ENCODE results near the gene SPEM1. TPM values are rescaled to one million over a fixed set of nuclear protein-coding genes. Genes with fewer than 3 reads are reported as not detected.
"Not testable (repeated sequence)": the region's sequence is repeated elsewhere in the genome, so short reads cannot be mapped to it uniquely, and the experiment has no call there.

The SPEM1 gene
- total RNA-seq, 1 donor from 2014 or later: 0.31 TPM

DNA sequence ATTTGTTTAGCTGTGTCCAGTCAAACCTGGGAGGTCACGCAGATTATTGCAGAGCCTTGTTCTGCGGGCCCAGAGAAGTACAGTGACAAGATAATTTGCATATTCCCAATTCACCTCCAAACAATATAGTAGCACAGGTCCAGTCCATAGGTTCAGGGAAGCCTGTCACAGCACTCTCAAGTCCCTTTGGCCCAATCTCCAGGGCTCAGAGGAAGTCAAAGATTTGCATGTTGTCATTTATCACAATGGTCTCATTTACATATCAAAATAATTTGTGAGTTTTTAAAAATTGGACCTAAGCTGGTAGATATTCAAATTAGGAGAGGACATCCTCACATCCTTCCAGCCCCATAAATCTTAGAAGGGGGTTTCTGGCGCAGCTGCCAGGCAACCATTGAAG is 47.4 kb downstream of the SPEM1 start:
- Mint-ChIP-seq H3K9me3 (no peaks in the 10 kb centered on the region), H3K27ac (peak overlapping the region; percentile 50), H3K4me3 (no peak overlapping the region), H3K27me3 (no peaks in the 10 kb centered on the region), H3K4me1 (ENCODE audit: unreplicated experiment) (peaks cover 6% of the 10 kb centered on the region), H3K36me3 (no peaks in the 10 kb centered on the region)
- no peak for TF ChIP-seq CTCF (conservative IDR thresholded peaks at IDR 0.05)
- no peak for DNase-seq (ENCODE audit: extremely low spot score, unreplicated experiment)

- DNase-seq (ENCODE audit: extremely low spot score, unreplicated experiment): no peak
- Mint-ChIP-seq H3K4me3 (no peak overlapping the region), H3K9me3 (no peaks in the 10 kb centered on the region), H3K27ac (peak overlapping the region; percentile 39), H3K4me1 (ENCODE audit: unreplicated experiment) (peaks cover 6% of the 10 kb centered on the region), H3K27me3 (no peaks in the 10 kb centered on the region), H3K36me3 (no peaks in the 10 kb centered on the region)
- no peak for TF ChIP-seq CTCF (conservative IDR thresholded peaks at IDR 0.05)
Observed at GRCh38 chr17:7468290-7468689, 48.2 kb downstream of the SPEM1 start.

DNA sequence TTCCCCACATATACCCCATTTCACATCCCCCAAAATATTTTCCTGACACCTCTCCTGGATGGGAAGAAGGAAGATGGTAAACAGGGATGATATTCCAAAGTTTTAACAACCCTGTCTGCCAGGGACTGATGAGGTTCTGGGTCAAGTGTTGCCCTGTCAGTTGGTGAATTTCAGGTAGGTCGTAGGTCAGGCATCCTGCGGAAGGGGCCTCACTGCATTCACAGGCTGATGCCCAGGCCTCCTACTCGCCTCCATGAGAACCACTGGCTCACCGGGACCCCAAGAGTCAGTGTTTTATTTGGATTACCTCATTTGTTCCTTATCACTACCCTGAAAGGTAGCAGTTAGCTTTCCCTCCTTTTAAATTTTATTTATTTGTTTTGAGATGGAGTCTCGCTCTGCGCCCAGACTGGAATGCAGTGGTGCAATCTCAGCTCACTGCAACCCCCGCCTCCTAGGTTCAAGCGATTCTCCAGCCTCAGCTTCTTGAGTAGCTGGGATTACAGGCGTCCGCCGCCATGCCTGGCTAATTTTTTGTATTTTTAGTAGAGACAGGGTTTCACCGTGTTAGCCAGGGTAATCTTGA is 48.8 kb downstream of the SPEM1 start:
- H3K27ac Mint-ChIP-seq: peak overlapping the region; percentile 39
- DNase-seq (ENCODE audit: extremely low spot score, unreplicated experiment): no peak
- no peaks in the 10 kb centered on the region for H3K36me3 Mint-ChIP-seq
- no peak for TF ChIP-seq CTCF (conservative IDR thresholded peaks at IDR 0.05)
- H3K4me3 Mint-ChIP-seq: no peak overlapping the region
- no peaks in the 10 kb centered on the region for H3K27me3 Mint-ChIP-seq
- H3K9me3 Mint-ChIP-seq: no peaks in the 10 kb centered on the region
- peaks cover 6% of the 10 kb centered on the region for H3K4me1 Mint-ChIP-seq (ENCODE audit: unreplicated experiment)

DNA sequence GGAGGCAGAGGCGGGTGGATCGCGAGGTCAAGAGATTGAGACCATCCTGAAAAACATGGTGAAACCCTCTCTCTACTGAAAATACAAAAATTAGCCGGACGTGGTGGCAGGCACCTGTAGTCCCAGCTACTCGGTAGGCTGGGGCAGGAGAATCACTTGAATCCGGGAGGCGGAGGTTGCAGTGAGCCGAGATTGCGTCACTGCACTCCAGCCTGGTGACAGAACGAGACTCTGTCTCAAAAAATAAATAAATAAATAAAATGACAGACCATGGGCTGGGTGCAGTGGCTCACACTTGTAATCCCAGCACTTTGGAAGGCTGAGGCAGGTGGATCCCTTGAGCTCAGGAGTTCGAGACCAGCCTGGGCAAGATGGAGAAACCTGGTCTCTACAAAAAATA is 49.7 kb downstream of the SPEM1 start:
- not testable (repeated sequence) for H3K4me1 Mint-ChIP-seq (ENCODE audit: unreplicated experiment); DNase-seq (ENCODE audit: extremely low spot score, unreplicated experiment); H3K27ac Mint-ChIP-seq; H3K27me3 Mint-ChIP-seq; H3K9me3 Mint-ChIP-seq; H3K36me3 Mint-ChIP-seq; H3K4me3 Mint-ChIP-seq

GRCh38 chr17:7470457-7470973 is 50.4 kb downstream of the SPEM1 start:
- H3K4me3 Mint-ChIP-seq; H3K27ac Mint-ChIP-seq; H3K36me3 Mint-ChIP-seq; H3K9me3 Mint-ChIP-seq; H3K4me1 Mint-ChIP-seq (ENCODE audit: unreplicated experiment); DNase-seq (ENCODE audit: extremely low spot score, unreplicated experiment); H3K27me3 Mint-ChIP-seq: not testable (repeated sequence)

Other genes with a start within 250 kb of the SPEM1 start
- gene ASGR1, start 241.0 kb upstream of the SPEM1 start, total RNA-seq (ENCODE audit: low replicate concordance): 7.5 and 9.7 TPM in 2 replicates
- gene DLG4, start 200.5 kb upstream of the SPEM1 start, total RNA-seq (ENCODE audit: low replicate concordance): 7.8 and 46.1 TPM in 2 replicates
- gene ACADVL, start 200.4 kb upstream of the SPEM1 start, total RNA-seq (ENCODE audit: low replicate concordance): 573 and 617 TPM in 2 replicates
- gene DVL2, start 185.8 kb upstream of the SPEM1 start, total RNA-seq (ENCODE audit: low replicate concordance): 62.8 and 93.9 TPM in 2 replicates
- 42.8 and 61.1 TPM in 2 replicates for gene PHF23, start 180.9 kb upstream of the SPEM1 start, total RNA-seq (ENCODE audit: low replicate concordance)
- gene GABARAP, start 177.9 kb upstream of the SPEM1 start, total RNA-seq (ENCODE audit: low replicate concordance): 478 and 570 TPM in 2 replicates
- gene CTDNEP1, start 168.6 kb upstream of the SPEM1 start, total RNA-seq (ENCODE audit: low replicate concordance): 138 and 154 TPM in 2 replicates
- gene ELP5, start 168.1 kb upstream of the SPEM1 start, total RNA-seq (ENCODE audit: low replicate concordance): 43.1 and 55.7 TPM in 2 replicates
- gene CLDN7, start 157.8 kb upstream of the SPEM1 start, total RNA-seq (ENCODE audit: low replicate concordance): 118 and 284 TPM in 2 replicates
- gene SLC2A4, start 138.6 kb upstream of the SPEM1 start, total RNA-seq (ENCODE audit: low replicate concordance): 1.2 and 4.0 TPM in 2 replicates
- 4.5 and 7.0 TPM in 2 replicates for gene YBX2, start 125.7 kb upstream of the SPEM1 start, total RNA-seq (ENCODE audit: low replicate concordance)
- gene EIF5A, start 112.7 kb upstream of the SPEM1 start, total RNA-seq (ENCODE audit: low replicate concordance): 454 and 510 TPM in 2 replicates
- gene GPS2, start 105.0 kb upstream of the SPEM1 start, total RNA-seq (ENCODE audit: low replicate concordance): 75.0 and 75.4 TPM in 2 replicates
- gene NEURL4, start 91.0 kb upstream of the SPEM1 start, total RNA-seq (ENCODE audit: low replicate concordance): 49.9 and 61.5 TPM in 2 replicates
- 3.2 and 8.3 TPM in 2 replicates for gene ACAP1, start 83.8 kb upstream of the SPEM1 start, total RNA-seq (ENCODE audit: low replicate concordance)
- gene KCTD11, start 68.2 kb upstream of the SPEM1 start, total RNA-seq (ENCODE audit: low replicate concordance): 9.5 and 15.5 TPM in 2 replicates
- not detected in 2 replicates for gene TMEM95, start 65.2 kb upstream of the SPEM1 start, total RNA-seq (ENCODE audit: low replicate concordance)
- gene TNK1, start 39.2 kb upstream of the SPEM1 start, total RNA-seq (ENCODE audit: low replicate concordance): 6.6 and 11.5 TPM in 2 replicates
- 39.8 and 55.8 TPM in 2 replicates for gene PLSCR3, start 25.8 kb upstream of the SPEM1 start, total RNA-seq (ENCODE audit: low replicate concordance)
- 89.8 and 90.3 TPM in 2 replicates for gene TMEM256, start 16.2 kb upstream of the SPEM1 start, total RNA-seq (ENCODE audit: low replicate concordance)
- gene NLGN2, start 12.5 kb upstream of the SPEM1 start, total RNA-seq (ENCODE audit: low replicate concordance): 15.0 and 68.4 TPM in 2 replicates
- not detected in 2 replicates for gene SPEM2, start 5.3 kb downstream of the SPEM1 start, total RNA-seq (ENCODE audit: low replicate concordance)
- gene SPEM3, start 8.5 kb downstream of the SPEM1 start, total RNA-seq (ENCODE audit: low replicate concordance): not detected in 2 replicates
- 6.4 and 15.9 TPM in 2 replicates for gene TMEM102, start 15.1 kb downstream of the SPEM1 start, total RNA-seq (ENCODE audit: low replicate concordance)
- 21.8 and 76.0 TPM in 2 replicates for gene FGF11, start 19.2 kb downstream of the SPEM1 start, total RNA-seq (ENCODE audit: low replicate concordance)
- gene CHRNB1, start 24.7 kb downstream of the SPEM1 start, total RNA-seq (ENCODE audit: low replicate concordance): 16.4 and 51.1 TPM in 2 replicates
- gene ZBTB4, start 59.3 kb downstream of the SPEM1 start, total RNA-seq (ENCODE audit: low replicate concordance): 34.5 and 76.6 TPM in 2 replicates
- gene SLC35G6, start 61.1 kb downstream of the SPEM1 start, total RNA-seq (ENCODE audit: low replicate concordance): not detected in 2 replicates
- gene POLR2A, start 64.0 kb downstream of the SPEM1 start, total RNA-seq (ENCODE audit: low replicate concordance): 175 and 244 TPM in 2 replicates
- gene TNFSF12, start 128.7 kb downstream of the SPEM1 start, total RNA-seq (ENCODE audit: low replicate concordance): 4.3 and 11.3 TPM in 2 replicates
- 2.4 and 3.5 TPM in 2 replicates for gene TNFSF13, start 138.4 kb downstream of the SPEM1 start, total RNA-seq (ENCODE audit: low replicate concordance)
- gene SENP3, start 141.6 kb downstream of the SPEM1 start, total RNA-seq (ENCODE audit: low replicate concordance): 50.2 and 52.7 TPM in 2 replicates
- gene CD68, start 159.3 kb downstream of the SPEM1 start, total RNA-seq (ENCODE audit: low replicate concordance): 5.0 and 5.8 TPM in 2 replicates
- 61.8 and 67.6 TPM in 2 replicates for gene MPDU1, start 163.5 kb downstream of the SPEM1 start, total RNA-seq (ENCODE audit: low replicate concordance)
- gene SOX15, start 169.8 kb downstream of the SPEM1 start, total RNA-seq (ENCODE audit: low replicate concordance): 0.77 and 4.0 TPM in 2 replicates
- gene FXR2, start 194.6 kb downstream of the SPEM1 start, total RNA-seq (ENCODE audit: low replicate concordance): 37.1 and 44.2 TPM in 2 replicates
- 94.1 and 104 TPM in 2 replicates for gene SAT2, start 207.5 kb downstream of the SPEM1 start, total RNA-seq (ENCODE audit: low replicate concordance)
- gene SHBG, start 209.8 kb downstream of the SPEM1 start, total RNA-seq (ENCODE audit: low replicate concordance): 2.0 and 3.0 TPM in 2 replicates
- 1.9 and 4.8 TPM in 2 replicates for gene ATP1B2, start 230.6 kb downstream of the SPEM1 start, total RNA-seq (ENCODE audit: low replicate concordance)

Measured in type B pancreatic cell (in vitro differentiated cells).